Measurements from ENCODE around the gene DEXI. TPM values are rescaled to one million over a fixed set of nuclear protein-coding genes. Genes with fewer than 3 reads are reported as not detected.

Gene DEXI
- total and polyA plus RNA-seq, 9 of the 15 experiments (the other 6 are each of a cell fraction or from before 2014, with no cell fraction given) = 2.9 to 40.1 (median 22.0) TPM

- TF ChIP-seq, protein P1, sequence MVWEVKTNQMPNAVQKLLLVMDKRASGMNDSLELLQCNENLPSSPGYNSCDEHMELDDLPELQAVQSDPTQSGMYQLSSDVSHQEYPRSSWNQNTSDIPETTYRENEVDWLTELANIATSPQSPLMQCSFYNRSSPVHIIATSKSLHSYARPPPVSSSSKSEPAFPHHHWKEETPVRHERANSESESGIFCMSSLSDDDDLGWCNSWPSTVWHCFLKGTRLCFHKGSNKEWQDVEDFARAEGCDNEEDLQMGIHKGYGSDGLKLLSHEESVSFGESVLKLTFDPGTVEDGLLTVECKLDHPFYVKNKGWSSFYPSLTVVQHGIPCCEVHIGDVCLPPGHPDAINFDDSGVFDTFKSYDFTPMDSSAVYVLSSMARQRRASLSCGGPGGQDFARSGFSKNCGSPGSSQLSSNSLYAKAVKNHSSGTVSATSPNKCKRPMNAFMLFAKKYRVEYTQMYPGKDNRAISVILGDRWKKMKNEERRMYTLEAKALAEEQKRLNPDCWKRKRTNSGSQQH (CRISPR knock-in tag; IDR thresholded peaks at IDR 0.05) = peak; percentile 92
- TF ChIP-seq ZMIZ1 (IDR thresholded peaks at IDR 0.05; ENCODE audit: low read depth in 2 of 2, low read length in 2 of 2) (peak; percentile 15 to 89; a peak in 1 of 4 replicates), DACH1 (IDR thresholded peaks at IDR 0.05; ENCODE audit: partially characterized antibody) (peak; percentile 60), TCFL5 (CRISPR knock-in tag; conservative IDR thresholded peaks at IDR 0.05) (no peak), BHLHE40 (IDR thresholded peaks at IDR 0.05; ENCODE audit: low read length) (peak; percentile 95), ZNF121 (CRISPR knock-in tag; conservative IDR thresholded peaks at IDR 0.05) (no peak), TBL1XR1 (IDR thresholded peaks at IDR 0.05; ENCODE audit: low read length in 2 of 2) (peak; percentile 54 to 95; a peak in 3 of 4 replicates), ZBTB7A (IDR thresholded peaks at IDR 0.05; ENCODE audit: borderline replicate concordance, control insufficient read depth, low read depth, low read length) (peak; percentile 46; the same call in 1 of the 2 replicates), AFF1 (IDR thresholded peaks at IDR 0.05; ENCODE audit: low read depth in 1 of 2, partially characterized antibody in 2 of 2) (peak; percentile 18 to 86), ZNF384 (IDR thresholded peaks at IDR 0.05; ENCODE audit: low read depth, low read length) (peak; percentile 55), ID3 (CRISPR knock-in tag; IDR thresholded peaks at IDR 0.05) (no peak), ID3 (tag; IDR thresholded peaks at IDR 0.05) (peak; percentile 78), NFIC (IDR thresholded peaks at IDR 0.05) (peak; percentile 100), LEF1 (IDR thresholded peaks at IDR 0.05) (peak; percentile 94), STAT5A (IDR thresholded peaks at IDR 0.05; ENCODE audit: borderline replicate concordance, low read length) (peak; percentile 88), ZNF644 (tag; IDR thresholded peaks at IDR 0.05; ENCODE audit: low read depth) (0 out of 2 replicates have a peak, but pooled peaks have one; percentile 41), RAD21 (CRISPR knock-in tag; conservative IDR thresholded peaks at IDR 0.05 in 1 of 2, IDR thresholded peaks at IDR 0.05 in 1 of 2) (peak in 1 of 2 experiments; percentile 56; a peak in 3 of 4 replicates)
Observed at GRCh38 chr16:10972108-10972818, 30.0 kb upstream of the DEXI start (continued).

Measured in K562 (cell line).